GM18867 (cell line): ENCODE results near the gene CORO7.

ENCODE experiments used
- ATAC-seq: cut with Tn5 transposase; IDR thresholded peaks from one replicate; pipeline ENCODE4 v1.9.1; 2021; ENCODE audit warnings: mild to moderate bottlenecking, moderate library complexity; ENCODE audit not compliant: unreplicated experiment

The CORO7 gene

DNA sequence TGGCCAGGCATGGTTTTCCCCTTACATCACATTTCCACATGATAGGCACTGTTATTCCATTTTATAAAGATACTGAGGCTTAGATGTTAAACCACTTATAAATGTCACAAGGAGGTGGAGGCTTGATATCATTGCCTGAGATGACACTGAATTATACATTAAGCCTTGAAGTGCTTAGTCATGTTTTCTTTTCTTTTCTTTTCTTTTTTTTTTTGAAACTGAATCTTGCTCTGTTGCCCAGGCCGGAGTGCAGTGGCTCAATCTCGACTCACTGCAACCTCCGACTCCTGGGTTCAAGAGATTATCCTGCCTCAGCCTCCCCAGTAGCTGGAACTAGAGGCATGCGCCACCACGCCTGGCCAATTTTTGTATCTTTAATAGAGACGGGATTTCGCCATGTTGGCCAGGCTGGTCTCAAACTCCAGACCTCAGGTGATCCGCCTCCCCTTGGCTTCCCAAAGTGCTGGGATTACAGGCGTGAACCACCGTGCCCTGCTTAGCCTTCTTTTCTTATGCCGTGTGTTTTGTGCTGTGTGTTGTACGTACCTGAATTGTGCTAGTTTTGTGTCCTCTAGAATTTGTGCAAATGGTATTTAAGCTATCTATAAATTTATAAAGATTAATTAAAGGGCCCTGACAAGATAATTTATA is 10.5 kb upstream of the CORO7 start:
- no peak for ATAC-seq

DNA sequence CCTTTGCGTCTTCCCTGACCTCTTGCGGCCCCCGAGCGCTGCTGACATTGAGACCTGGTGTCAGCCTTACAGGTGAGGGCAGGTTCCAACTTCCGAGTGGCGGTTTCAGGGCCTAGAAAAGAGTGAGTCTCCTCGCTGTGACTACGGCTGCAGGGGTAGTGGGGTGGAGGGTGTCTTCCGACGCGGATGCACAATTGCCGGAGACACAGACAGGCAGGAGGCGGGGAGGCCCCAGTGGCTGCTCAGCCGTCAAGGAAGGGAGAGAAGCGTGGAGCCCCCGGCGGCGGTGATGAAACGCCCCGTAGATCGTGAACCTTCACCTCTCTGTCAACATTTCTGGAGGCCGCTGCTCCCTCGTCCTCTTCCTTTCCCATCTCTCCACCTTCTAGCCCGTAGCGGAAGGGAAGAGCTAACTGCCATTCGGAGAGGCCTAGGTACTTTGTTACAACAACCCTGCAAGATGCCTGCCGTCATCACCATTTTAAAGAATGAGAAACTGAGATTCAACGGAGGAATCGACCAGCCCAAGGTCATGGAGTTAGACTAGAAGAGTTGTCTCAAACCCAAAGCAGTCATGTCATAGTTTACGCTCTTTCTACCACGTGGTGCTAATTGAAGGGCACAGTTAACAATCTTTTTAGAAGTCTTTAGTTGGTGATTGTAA is 9.8 kb upstream of the CORO7 start:
- ATAC-seq: peak; percentile 24

DNA sequence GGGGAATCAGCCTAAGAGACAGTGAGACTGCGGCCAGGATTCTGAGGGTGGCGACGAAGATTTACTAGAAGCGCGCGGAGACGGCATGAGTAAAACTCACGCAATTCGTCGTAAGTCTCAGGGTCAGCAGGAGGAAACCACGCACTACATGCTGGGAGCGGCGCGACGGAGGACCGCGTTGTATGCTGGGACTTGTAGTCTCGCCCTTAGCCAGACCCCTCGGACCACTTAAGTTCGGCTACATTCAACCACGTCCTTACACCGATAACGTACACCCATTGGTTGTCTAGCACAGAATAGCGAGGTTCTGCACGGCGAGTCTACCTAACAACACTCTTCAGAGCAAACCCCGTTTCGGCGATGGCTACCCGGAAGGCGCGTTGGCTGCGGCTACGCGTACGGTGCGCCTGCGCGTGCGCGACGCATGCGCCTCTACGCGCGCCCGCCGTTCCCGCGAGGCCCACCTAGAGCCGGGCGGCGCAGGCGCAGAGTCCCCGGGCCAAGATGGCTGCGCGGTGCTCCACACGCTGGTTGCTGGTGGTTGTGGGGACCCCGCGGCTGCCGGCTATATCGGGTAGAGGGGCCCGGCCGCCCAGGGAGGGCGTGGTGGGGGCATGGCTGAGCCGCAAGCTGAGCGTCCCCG is 9.1 kb upstream of the CORO7 start, which contains the start of gene DNAJA3:
TSS of gene DNAJA3 (plus strand) at position 491 of the 643 bp plus-strand sequence. CDS start at position 505, 14 bp downstream.
- ATAC-seq: peak; percentile 88

DNA sequence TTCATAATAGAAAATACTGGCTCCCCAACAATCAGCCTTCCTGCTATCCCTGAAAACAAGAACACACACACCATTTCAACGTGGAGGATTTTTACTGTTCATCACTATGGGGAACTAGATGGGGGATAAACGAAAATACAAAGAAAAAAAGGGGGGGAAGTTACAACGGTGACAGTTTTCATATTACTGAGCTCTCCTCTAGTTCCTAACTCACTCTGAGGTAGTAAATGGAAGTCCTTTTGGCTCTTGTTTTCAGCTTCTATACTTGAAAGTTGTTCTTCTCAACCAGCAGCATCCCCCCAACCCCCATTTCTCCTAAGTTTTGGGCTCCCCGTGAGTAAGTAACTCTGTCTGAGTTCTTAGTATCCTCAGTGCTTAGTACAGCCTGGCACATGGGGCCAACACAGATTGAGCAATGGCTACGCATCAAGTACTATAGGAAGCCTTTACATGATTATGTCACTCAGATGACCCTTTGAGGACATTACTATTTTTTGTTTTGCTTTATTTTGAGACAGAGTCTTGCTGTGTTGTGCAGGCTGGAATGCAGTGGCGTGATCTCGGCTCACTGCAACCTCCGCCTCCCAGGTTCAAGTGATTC is 4.2 kb upstream of the CORO7 start:
- no peak for ATAC-seq

DNA sequence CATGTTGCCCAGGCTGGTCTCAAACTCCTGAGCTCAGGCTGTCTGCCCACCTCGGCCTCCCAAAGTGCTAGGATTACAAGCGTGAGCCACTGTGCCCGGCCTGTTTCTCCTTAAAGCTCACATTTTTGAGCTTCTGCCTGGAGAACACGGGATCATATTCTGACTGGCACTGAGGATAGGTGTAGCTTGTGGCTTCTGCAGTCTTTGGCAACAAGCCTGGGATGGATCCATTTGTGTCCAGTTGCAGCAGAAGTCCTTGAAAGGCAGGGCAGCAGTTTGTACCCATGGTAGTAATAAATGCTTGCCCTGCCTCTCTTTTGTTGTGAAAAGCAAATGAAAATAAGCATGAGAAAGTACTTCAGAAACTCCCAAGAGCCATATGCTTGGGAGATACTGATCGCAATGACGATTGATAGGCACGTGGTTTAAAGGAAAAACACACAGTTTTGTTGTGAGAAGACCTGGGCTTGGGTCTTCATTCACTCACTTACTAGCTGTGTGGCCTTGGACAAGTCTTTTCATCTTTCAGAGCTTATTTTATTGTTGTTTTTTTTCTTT is 3.1 kb upstream of the CORO7 start:
- no peak for ATAC-seq

DNA sequence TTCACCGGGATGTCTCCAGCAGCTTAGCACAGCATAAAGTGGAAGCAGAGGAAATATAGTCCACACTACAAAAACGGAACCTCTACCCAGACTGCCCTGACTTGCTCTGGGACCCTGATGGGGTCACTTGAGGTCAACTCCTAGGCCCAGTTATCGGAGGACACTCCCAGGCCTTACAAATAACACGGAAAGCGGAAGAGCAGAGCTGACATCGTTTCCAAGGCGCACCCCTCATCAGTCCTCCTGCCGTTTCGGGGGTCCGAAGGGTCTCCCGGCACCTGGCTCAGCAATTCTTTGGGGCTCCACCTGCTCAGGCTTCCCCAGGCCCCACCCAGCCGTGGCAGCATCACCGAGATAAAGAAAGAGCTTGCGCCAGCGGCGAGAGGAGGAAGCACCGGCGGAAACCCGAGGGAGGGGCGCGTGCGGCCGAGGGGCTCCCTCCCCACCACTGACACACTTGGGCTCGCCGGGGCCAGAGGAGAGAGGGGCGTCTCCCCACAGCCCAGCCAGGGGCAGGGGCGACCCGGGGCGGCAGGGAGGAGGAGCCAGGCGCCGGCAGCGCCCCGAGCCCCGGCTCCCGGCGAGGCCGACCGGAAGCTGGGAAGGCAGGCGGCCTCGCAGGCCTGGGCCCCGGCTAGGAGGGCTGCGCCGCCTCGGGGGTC is 727 bp downstream of the CORO7 start:
- peak; percentile 15 for ATAC-seq

DNA sequence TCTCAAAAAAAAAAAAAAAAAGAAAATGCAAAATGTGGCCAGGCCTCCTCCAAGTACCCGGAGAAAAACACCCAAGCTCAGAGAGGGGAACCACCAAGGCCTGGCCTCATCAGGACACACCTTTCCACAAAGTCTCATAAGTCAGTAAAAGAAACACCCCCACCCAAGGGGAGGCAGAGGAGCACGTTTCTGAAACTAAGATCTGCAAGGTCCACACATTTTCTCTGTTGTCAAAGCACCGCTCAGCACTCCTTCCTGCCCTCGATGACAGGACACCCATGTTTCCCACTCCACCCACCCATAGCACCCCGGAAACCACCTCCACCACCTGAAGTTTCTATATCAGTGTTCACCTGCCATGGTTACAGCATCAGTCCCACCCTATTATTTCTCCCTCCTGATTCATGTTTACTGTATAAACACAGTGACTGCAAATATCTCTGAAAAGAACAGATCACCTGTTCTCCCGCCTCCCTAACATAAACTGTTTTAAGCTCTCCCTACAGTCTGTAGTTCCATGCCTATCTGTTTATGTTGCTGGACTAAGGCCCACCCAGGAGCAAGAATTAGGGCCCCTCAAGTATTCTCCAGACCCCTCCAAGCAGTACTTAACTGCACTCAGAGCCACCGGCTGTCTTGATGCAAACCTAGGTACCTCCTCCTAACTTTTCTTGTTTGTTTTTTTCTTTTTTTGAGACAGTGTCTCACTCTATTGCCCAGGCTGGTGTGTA is 2.0 kb downstream of the CORO7 start:
- peak; percentile 61 for ATAC-seq

DNA sequence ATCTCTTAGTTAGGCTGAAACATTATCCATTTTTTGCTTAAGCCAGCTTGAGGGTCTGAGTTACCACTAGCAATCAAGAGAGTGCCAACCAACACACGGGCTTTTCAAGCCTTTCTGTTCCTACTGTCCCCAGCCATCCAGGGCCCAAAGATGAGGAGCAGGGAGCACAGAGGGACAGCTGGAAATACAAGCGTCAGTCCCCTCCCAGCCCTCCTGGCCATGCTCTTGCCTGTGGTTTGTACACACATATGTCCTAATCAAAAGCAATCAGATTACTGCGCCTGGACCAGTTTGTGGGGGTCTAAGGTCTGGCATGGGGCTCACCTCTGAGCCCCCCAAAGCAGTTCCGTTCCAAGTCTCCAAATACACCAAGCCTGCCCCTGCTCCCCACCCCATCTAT is 3.5 kb downstream of the CORO7 start:
- ATAC-seq: no peak

DNA sequence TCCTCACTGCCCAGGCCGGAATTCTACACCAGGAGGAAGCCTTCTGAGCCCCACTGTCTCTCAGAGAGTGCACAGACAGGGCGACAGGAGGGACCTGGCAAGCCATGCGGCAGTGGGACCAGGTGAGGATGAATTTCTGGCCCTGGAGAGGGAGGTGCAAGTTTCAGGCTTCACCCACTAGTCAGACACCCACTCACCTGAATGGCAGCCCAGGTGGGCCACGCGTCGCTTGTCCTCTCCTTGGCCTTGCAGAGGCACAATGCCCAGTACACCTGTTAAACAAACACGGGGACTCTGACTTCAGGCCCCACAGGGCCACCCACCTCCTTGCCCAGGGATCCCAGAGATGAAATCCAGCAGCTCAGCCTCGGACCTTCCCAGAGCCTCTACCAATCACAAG is 4.2 kb downstream of the CORO7 start:
- ATAC-seq: no peak

DNA sequence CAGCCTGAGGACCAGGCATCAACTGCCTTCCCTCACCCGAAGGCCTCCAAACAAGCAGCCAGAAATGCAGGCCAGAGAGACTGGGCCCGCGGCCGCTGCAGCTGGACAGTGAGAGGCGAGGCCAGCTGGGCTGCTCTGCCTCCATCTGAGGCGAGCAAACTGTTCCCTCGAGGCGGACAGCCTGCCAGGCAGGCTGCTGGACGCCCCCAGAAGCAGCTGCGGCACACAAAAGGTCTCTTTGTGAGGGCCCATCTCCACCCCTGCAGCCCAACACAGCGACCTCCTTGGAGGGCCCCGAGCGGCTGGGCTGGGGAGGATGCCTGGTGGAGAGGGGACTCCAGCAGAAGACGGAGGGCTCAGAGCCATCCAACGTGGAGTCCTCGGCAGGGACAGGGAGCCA is 4.7 kb downstream of the CORO7 start:
- no peak for ATAC-seq

DNA sequence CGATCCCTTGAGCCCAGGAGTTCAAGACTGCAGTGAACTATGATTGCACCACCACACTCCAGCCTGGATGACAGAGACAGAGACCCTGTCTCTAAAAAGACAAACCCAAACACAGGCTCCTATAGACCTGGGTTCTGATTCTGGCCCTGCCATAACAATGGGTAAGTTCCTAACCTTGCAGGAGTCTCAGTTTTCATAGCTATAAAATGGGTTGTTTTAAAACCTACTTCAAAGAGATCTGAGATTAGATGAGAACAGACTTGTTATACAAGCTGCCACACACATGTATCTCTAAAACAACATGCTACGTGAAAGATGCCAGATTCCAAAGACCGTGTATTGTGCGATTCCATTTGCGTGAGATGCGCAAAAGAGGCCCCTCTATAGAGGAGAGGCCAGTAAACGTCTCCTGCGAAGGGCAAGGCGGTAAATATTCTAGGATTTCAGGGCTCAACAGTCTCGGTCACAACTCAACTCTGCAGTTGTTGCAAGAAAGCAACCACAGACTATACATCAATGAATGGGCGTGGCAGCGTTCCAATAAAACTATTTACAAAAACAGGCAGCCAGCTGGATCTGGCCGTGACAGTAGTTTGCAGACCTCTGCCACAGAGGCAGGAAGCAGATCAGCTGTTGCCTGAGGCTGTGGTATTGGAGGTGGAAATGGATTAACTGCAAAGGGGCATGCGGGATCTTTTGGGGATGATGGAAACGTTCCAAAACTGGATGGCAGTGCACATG is 5.9 kb downstream of the CORO7 start:
- no peak for ATAC-seq

DNA sequence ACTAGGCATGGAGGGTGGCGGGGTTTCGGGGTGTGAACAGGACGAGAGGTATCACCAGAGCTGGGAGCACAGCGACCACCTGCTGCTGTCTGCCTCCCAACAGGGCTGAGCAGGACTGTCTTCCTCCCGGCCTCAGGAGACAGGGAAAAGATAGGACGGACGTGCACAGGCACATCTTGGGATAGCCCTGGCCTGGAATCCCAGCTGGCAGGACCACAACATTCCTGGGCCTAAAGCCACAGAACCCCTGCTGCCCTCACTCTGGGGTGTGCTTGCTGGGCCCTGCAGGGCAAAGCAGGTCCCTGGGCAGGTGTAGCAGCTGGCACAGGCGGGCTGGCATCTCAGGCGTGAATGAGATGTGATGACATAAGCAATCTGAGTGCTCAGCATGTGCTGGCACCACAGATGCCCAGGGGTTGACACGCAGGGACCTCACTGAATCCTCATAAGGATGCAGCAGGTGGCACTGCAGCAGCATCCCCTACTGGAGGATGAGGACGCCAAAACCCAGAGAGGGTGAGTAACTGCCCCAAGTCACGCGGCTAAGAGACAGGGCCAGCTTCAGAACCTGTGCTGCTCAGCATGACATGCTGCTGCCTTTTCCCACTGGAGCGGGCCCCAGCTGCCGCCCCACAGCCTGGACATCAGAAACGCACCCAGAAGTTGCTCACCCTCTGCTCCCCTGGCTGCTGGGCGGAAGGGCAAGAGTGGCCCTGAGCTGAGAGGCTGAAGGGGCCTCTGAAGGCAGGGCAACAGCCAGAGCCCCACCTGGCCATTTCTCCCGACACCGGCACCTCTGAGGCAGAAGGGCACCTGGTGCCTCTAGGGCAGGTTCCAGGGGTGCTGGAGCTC is 7.1 kb downstream of the CORO7 start:
- ATAC-seq: no peak

DNA sequence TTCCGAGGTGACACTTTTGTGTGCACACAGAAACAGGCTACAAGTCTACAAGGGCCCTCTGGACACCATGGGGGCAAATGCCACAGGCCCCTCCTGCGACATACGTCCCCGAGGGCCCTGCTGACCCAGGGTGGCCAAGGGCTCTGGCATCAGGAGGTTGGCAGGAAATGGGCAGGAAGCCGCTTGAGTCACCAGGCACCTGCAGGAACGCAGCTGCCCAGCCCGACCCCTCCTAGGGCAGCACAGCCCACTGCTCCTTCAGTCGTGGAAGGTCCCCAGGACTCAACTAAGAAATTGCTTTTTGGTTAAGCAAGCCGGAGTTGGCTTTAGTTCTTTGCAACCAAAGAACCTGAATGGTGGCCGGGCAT is 8.1 kb downstream of the CORO7 start:
- no peak for ATAC-seq

DNA sequence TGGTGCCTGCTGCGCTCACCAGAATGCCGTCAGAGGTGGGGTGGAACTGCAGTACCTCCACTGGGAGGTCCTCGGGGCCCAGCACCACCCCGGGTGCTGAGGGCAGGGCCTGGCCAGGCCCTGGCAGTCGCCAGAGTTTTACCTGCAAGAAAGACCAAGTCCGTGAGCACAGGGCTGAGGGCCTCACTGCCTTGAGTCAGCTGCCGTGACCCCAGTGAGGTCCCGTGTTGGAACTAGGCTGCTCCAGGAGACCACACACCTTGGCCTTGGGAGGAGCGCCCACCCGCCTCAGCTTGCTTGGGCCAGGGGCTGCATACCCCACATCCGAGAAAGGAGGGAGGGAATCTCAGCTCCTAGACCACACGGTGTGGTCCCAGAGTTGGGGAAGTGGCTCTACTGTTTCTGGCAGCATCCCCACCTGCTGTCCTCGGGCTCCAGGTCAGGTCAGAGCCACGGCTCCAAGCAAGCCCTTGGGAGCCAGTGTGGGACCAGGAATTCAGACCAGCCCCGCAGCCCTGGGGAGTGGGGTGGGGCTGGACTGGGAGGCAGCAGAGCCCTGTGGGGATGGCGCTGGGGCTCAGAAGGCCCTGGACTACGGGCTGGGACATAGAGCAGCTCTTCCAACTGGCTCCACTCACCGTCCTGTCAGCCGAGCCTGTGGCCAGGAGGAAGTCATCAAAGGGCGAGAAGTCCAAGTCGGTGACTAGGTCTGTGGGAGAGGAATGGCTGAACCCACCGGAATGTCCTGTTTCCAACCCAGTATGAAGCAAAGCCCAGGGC is 8.7 kb downstream of the CORO7 start:
- no peak for ATAC-seq

DNA sequence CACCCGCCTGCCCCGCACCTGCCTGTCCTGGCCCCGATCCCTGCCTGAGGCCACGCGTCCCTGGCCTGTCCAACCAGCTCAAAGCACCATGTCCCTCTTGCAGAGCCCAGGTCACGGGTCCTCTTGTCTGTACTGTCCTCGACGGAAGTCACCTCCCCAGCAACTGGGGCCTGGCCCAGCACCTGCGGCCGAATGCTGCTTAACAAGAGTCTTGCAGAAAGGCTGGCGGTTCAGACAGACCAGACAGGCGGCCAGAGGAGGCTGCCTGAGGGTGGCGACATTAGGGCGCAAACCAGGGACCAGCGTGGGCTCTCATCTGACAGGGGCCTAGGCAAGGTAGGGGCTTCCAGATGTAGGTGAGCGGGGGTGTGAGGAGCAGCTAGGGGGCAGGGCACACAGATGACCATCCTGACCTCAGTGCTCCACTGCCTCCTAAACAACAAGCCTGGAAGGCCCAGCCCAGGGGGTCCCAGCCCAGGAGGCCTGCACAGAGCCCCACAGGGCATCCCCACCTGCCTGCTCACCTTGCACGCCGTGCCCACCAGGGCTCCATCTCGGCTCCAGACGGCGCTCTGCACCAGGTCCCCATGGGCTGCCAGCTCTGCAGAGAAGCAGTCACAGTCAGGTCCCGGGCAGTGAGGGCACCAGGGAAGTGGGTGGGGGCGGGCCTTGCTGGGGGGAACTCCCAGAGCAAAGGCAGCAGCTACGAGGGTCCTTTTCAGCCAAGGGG is 11.3 kb downstream of the CORO7 start:
- no peak for ATAC-seq

DNA sequence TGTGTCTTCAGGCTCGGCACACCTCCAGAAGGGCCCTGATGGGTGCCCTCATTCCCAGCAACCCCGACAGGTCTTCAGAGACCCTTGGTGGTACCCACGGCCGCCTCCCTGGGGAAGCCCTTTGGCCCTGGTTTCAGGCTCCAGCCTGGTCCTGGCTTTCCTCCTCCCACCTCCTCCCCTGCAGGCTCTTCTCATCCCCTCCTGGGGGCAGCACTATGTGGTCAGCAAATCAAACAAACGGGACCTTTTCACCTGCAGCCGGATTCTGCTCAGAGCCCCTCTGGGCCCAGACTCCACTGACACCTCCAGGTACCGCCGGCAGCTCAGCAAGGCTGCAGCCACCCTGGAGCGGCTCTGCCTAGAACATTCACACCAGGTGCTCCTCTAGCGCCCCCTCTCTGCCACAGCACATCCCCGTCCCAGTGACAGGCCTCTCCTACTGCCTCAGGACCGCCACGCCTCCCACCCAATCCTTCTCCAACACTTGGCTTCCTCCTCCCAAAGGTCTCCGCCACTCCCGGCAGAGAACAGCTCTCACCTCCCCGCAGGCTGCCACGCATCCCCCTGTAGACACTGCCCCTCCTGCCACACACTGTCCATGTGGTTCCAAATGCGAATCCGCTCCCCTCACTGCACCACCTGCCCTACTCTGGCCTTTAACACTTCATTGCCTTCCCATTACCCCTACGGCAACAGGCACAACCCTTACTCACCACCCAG is 12.0 kb downstream of the CORO7 start:
- ATAC-seq: no peak
